ENCODE data around the gene UHMK1.

Gene UHMK1

DNA sequence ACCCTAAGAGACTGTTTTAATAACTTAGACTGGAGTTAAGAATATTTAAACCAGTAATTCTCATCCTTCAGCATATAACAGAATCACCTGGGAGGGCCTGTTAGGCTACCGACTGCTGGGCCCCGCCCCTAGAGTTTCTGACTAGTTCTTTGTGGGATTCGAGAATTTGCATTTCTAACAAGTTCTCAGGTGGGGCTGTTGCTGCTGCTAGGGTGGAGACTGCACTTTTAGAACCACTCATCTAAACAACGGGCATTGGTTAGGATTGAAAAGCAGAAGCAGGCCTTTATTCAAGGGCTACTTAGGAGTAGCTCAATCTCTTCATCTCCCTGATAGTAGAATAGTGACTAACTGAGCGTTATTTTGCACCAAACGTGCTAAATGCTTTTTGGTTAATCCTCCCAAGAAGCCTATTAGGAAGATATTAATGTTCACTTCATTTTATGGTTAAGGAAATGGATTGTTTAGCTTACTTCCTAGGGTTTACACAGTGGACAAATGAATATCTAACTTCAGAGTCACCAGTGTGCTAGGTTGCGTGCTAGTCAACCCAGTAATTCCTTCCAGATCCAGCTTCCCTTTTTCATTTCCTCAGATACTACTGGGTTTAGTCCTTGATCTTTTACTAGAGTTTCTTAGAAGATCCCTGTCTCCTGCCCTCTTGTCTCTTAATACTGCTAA lies 32.8 kb downstream of the UHMK1 start:
- DNase-seq = no peak

GRCh38 chr1:162530988-162531319 lies 33.3 kb downstream of the UHMK1 start:
- no peak for DNase-seq

DNA sequence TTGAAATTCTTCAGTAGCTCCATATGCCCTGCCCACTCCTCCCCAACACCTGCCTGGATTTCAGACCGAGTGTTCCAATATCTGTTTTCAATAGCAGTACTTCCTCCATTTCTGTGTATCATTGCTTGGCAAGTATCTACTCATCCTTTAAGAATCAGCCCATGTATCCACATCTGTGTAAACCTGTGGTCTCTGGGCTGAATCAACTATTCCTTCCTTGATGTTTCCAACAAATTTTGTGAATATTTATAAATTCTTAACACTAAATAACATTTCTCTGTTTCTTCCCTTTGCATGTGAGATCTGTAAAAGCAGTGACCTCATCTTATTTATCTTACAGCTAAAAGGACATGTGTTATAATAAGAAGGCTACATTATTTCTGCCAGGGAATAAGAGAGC lies 37.9 kb downstream of the UHMK1 start:
- DNase-seq = peak; percentile 24

GRCh38 chr1:162536511-162536910 lies 38.9 kb downstream of the UHMK1 start:
- DNase-seq = peak; percentile 59

- DNase-seq = no peak
Observed at GRCh38 chr1:162537216-162537615, 39.6 kb downstream of the UHMK1 start.

GRCh38 chr1:162538815-162539431 lies 41.3 kb downstream of the UHMK1 start:
- DNase-seq = peak; percentile 96

GRCh38 chr1:162541619-162542141 lies 44.1 kb downstream of the UHMK1 start:
- peak; percentile 98 for DNase-seq

GRCh38 chr1:162543228-162543627 lies 45.6 kb downstream of the UHMK1 start:
- no peak for DNase-seq

DNA sequence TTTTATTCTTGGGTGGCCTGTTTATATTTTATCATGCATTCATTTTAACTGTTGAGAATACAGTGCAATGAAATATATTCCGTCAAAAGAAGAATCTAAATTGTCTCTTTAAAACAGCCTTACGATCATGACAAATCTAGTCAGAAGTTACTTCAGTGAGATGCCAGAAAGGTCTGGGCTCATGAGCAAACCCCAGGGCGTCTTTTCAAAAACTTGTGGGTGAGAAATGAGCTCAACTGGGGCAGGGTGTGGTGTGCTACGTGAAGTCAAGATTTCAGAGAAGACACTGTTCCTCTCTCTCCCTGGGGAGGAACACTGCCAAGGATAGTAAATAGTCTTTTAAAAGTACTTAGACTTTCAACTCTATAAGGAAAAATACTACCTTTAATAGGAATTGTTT lies 50.6 kb downstream of the UHMK1 start:
- peak; percentile 50 for DNase-seq

GRCh38 chr1:162549001-162549400 lies 51.4 kb downstream of the UHMK1 start:
- no peak for DNase-seq

DNA sequence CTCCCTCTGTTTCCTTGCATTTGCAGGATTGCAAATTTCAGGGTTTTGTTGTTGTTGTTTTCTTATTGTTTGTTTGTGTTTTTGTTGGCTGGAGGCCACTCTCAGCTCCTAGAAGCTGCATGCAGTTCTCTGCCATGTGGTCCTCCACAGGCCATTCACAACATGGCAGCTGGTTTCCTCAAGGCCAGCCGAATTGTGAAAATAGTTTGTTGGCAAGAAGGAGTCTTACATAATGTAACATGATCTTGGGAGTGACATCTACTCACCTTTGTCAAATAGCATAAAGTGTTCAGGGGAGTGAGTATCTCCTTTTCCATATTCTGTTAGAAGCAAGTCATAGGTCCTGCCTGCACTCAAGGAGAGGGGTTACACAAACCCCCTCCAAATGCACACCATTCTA lies 53.3 kb downstream of the UHMK1 start:
- DNase-seq = no peak

DNA sequence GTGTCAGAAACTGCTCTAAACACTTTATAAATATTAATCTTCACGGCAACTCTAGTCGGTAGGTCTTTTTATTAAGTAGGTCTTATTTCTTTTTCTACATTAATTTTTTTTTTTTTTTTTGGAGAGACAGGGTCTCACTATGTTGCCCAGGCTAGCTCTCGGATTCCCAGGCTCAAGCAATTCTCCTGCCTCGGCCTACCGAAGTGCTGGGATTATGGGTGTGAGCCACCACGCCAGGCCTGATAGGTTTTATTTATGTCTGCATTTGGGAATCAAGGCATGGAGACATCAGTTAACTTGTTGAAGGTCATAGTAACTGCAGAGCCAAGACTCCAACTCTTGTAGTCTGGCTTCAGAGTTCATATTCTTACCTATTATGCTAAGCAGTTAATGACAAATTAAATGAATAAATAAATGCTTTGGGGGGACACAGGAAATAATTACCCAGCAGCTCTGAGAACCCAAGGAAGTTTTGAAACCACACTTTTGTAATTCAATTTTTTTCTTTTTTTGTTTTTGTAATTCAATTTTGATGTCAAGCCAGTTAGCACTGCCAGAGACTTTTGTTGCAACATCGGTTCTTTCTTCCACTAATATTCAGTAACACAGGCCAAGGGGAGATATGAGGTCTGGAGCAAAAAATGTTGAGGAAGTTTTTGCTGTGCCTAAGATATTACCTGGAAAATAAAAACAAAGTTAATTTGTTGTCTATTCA lies 54.5 kb downstream of the UHMK1 start:
- no peak for DNase-seq

DNA sequence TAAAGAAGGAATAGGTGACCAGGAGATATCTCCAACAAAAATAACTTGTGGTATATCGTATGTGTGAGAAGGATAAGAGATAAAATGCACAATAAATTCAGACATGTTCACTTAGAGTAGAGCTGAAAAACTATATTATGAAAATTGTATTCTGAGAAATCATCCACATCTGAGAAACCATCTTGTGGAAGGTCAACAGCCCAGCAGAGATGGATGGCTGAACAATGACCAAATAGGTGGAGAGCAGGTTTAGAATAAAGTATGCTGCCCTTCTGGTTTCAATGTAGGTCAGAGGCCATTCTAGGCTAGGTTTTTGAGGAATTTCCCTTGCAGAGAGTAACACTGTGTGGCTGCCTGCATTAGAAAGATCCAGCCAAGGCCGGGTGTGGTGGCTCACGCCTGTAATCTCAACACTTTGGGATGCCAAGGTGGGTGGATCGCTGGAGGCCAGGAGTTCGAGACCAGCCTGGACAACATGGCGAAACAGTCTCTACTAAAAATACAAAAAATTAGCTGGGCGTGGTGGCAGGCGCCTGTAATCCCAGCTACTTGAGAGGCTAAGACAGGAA lies 55.1 kb downstream of the UHMK1 start:
- no peak for DNase-seq

DNA sequence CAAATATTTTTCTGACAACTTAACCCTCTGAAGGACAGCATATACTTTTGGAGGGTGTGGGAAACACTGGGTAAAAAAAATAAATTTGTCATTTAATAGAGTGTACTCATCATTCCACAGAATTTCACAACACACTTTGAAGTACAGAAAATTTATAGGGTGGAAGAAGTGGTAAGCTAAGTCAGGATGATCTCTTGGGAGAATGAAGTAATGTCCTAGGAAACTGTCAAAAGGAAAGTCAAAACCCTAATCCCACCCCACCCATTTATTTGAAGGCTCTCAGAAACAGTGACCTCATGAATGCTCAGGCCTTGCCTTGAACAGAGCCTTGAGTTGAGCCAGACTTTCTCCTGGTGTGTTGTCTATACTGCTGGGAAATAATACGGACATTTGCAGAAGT lies 56.6 kb downstream of the UHMK1 start:
- DNase-seq = peak; percentile 46

- no peak for DNase-seq
Observed at GRCh38 chr1:162557536-162557935, 59.9 kb downstream of the UHMK1 start.

- DNase-seq = no peak
Observed at GRCh38 chr1:162560303-162561036, 62.9 kb downstream of the UHMK1 start.

DNA sequence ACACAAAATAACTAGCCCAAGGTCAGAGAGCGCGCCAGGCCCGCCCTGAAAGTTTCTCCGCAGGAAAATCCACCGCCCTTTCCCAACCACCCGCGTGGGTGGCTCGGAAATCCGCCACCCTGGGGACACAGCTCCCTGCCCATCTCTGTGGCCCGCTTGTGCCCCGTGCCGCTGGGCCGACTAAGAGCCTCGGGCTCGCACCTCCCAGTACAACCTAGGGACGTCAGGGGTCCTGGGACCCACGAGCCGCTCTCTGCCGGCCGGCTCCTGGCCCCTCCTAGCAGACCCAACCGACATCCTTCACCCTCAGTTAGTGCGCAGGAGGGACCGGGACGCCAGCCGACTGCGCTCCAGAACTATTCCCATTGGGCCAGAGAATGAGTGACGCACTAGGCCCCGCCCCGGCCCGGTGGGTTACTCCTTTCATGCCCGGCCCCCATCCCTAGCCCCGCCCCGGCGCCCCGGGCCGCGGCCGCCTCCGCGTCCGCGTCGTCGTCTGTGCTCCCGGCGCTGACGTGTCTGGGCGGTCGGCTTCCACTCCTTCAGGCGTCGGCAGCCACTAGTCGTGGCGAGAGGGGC lies 63.5 kb downstream of the UHMK1 start:
- peak; percentile 99 for DNase-seq

DNA sequence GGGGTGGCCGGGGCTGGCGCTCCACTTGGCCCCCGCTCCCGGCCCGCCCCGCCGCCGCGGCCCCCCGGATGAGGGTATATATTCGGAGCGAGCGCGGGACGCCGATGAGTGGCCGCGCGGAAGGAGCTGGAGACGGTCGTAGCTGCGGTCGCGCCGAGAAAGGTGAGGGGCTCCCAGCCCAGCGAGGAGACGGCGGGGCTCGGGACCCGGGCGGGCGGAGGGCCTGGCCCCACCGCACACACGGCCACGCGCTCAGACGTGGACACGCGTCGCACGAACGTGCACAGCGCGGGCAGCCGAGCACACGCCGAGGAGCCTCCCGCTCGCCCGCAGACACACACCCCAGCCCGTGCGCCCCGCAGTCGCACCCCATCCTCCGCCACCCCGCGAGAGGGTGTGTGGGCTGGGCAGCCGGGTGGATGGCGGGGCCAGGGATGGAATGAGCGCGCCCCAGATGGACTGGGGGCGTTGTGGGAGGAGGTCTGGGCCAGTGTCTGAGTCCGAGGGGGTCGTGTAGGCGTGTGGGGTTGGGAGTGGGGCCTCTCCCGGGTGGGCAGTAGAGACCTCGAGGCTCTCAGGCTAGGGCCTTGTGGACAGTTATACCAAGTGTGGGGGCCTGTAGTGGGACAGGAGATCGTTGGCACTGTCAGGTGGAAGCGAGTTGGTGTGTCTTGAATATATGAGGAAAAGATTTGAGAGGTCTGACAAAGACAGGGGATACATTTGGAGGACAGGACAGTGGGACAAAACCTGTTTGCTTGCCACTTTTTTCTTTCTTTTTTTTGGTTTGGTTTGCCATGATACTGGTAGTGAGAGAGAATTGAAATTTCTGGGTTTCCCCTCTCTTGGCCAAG lies 64.2 kb downstream of the UHMK1 start, which contains the start of gene UAP1:
Gene UAP1 (plus strand): TSS at position 107 of the 854 bp plus-strand sequence. CDS start 4,347 bp downstream, outside the sequence.
- DNase-seq = no peak

DNA sequence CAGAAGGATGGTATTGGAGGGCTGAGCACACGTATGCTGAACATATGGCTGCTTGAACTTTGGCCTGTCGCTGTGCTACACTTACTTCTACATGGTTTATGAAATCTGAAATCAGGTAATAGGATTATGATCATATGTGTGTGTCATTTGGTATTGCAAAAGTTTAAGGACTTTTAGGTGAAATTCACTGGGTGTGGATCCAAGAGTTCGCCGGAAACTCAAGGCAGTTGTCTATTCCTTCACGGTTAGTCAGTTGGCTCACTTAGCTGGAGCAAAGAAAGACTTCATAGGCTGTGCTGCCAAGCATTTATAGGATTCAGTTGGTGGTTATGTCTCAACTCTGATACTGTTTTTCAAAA lies 64.8 kb downstream of the UHMK1 start:
- DNase-seq = peak; percentile 55

DNA sequence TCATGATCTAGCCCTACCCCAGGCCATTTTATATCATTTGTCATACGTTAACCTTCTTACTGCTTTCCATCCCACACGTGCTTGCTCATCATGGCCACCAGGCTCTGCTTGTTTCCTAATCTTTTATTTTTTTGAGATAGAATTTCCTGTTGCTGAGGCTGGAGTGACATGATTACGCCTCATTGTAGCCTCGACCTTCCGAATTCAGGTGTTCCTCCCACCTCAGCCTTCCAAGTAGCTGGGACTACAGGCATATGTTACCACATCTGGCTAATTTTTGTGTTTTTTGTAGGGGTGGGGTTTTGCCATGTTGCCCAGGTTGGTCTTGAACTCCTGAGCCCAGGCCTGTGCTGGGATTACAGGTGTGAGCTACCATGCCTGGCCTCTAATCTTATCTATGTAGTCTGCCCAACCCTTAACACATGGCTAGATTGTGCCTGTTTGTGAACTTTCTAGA lies 67.2 kb downstream of the UHMK1 start:
- peak; percentile 8 for DNase-seq

DNA sequence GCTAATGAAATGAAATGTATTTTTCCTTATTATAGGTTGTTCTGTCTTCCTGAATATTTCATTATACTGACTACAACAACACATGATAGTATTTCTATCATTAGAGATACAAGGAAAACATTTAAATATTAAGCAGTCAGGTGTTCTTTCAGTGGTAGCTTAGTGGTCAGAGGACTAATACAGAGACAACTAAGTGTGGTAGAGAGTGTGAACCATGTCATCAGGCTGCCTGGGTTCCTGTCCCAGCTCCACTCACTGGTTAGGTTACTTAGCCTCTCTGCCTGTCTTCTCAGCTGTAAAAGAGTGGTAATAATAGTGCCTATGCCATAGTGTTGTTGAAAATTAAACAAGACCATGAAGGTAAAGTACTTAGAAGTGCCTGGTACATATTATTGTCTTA lies 67.8 kb downstream of the UHMK1 start:
- DNase-seq = no peak
